ENCODE results near the gene ZFP62.

- TF ChIP-seq EGR1 (IDR thresholded peaks at IDR 0.05) (no peak), CREB1 (IDR thresholded peaks at IDR 0.05; ENCODE audit: low read depth) (no peak), MAX (IDR thresholded peaks at IDR 0.05) (no peak), TAF1 (IDR thresholded peaks at IDR 0.05; ENCODE audit: low read depth) (no peak), YY1 (IDR thresholded peaks at IDR 0.05; ENCODE audit: low read depth) (no peak), EP300 (IDR thresholded peaks at IDR 0.05; ENCODE audit: borderline replicate concordance) (no peak), NFIC (IDR thresholded peaks at IDR 0.05) (no peak), USF1 (IDR thresholded peaks at IDR 0.05) (no peak)
- TF ChIP-seq, protein P1, sequence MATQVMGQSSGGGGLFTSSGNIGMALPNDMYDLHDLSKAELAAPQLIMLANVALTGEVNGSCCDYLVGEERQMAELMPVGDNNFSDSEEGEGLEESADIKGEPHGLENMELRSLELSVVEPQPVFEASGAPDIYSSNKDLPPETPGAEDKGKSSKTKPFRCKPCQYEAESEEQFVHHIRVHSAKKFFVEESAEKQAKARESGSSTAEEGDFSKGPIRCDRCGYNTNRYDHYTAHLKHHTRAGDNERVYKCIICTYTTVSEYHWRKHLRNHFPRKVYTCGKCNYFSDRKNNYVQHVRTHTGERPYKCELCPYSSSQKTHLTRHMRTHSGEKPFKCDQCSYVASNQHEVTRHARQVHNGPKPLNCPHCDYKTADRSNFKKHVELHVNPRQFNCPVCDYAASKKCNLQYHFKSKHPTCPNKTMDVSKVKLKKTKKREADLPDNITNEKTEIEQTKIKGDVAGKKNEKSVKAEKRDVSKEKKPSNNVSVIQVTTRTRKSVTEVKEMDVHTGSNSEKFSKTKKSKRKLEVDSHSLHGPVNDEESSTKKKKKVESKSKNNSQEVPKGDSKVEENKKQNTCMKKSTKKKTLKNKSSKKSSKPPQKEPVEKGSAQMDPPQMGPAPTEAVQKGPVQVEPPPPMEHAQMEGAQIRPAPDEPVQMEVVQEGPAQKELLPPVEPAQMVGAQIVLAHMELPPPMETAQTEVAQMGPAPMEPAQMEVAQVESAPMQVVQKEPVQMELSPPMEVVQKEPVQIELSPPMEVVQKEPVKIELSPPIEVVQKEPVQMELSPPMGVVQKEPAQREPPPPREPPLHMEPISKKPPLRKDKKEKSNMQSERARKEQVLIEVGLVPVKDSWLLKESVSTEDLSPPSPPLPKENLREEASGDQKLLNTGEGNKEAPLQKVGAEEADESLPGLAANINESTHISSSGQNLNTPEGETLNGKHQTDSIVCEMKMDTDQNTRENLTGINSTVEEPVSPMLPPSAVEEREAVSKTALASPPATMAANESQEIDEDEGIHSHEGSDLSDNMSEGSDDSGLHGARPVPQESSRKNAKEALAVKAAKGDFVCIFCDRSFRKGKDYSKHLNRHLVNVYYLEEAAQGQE (IDR thresholded peaks at IDR 0.05; ENCODE audit: low read depth), result no peak
These were observed 7.3 kb downstream of the ZFP62 start for GRCh38 chr5:180853848-180854176.
